ENCODE measurements around the gene EMC9.
"Not testable (repeated sequence)": the region's sequence is repeated elsewhere in the genome, so short reads cannot be mapped to it uniquely, and the experiment has no call there.

Gene EMC9

GRCh38 chr14:24110523-24110922 lies 30.9 kb downstream of the EMC9 start:
- no peak for TF ChIP-seq CTCF (IDR thresholded peaks at IDR 0.05; ENCODE audit: extremely low read depth, missing control alignments)

GRCh38 chr14:24110060-24110459 lies 31.3 kb downstream of the EMC9 start:
- TF ChIP-seq CTCF (IDR thresholded peaks at IDR 0.05; ENCODE audit: extremely low read depth, missing control alignments), result no peak
- DNase-seq (ENCODE audit: low spot score), result no peak

More at GRCh38 chr14:24110523-24110922, 30.9 kb downstream of the EMC9 start:
- no peak for DNase-seq (ENCODE audit: low spot score)

- DNase-seq (ENCODE audit: low spot score), result no peak
- TF ChIP-seq CTCF (IDR thresholded peaks at IDR 0.05; ENCODE audit: extremely low read depth, missing control alignments), result no peak
Observed at GRCh38 chr14:24108336-24108874, 33.0 kb downstream of the EMC9 start.

GRCh38 chr14:24106672-24107271 lies 34.6 kb downstream of the EMC9 start:
- TF ChIP-seq CTCF (IDR thresholded peaks at IDR 0.05; ENCODE audit: extremely low read depth, missing control alignments), result no peak
- DNase-seq (ENCODE audit: low spot score), result no peak

- not testable (repeated sequence) for DNase-seq (ENCODE audit: low spot score)
Observed at GRCh38 chr14:24105609-24106239, 35.7 kb downstream of the EMC9 start.

GRCh38 chr14:24103451-24103850 lies 37.9 kb downstream of the EMC9 start:
- no peak for DNase-seq (ENCODE audit: low spot score)

GRCh38 chr14:24102357-24103048 lies 38.9 kb downstream of the EMC9 start:
- TF ChIP-seq CTCF (IDR thresholded peaks at IDR 0.05; ENCODE audit: extremely low read depth, missing control alignments), result no peak

More at GRCh38 chr14:24103451-24103850, 37.9 kb downstream of the EMC9 start:
- TF ChIP-seq CTCF (IDR thresholded peaks at IDR 0.05; ENCODE audit: extremely low read depth, missing control alignments), result no peak

More at GRCh38 chr14:24102357-24103048, 38.9 kb downstream of the EMC9 start:
- DNase-seq (ENCODE audit: low spot score), result no peak

Data from GM20000 (cell line).